ENCODE results near the gene MARCKSL1. TPM values are rescaled to one million over a fixed set of nuclear protein-coding genes. Genes with fewer than 3 reads are reported as not detected.

Gene MARCKSL1
- total RNA-seq, 1 donor from 2014 or later = 21.8 TPM

DNA sequence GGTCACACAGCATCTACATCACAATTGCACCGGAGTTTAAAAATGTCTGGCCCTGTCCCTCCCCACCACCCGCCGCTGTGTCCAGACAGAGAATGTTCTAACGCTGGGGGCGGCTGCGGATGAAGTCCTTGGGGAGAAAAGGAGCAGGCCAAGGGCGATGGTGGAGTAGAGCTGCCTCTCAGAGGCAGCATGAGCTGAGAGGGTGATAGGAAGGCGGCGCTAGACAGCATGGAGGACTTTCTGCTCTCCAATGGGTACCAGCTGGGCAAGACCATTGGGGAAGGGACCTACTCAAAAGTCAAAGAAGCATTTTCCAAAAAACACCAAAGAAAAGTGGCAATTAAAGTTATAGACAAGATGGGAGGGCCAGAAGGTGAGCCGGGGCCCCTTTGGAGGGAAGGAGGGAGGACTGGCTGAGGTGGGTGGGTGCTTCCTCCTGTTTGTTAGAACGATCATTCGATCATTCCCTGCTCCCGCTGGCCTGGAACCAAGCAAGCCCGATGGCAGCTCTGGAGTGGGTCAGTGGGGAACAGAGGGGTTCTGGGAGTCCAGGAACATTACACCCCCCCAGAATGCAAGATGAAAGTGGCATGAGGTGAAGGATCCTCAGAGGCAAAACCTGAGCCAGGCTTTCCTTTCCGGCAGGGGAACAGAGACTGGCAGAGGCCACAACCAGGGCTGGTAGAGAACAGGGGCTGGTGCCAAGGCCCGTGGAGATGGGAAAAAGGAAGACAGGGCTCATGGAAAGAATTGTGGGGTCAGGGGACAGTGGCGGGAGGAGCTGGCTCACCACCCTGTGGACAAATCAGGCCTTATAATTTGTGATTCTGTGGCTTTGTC lies 26.7 kb upstream of the MARCKSL1 start, which contains the start of the genes FAM229A and TSSK3:
Gene FAM229A, minus strand, starts transcription at position 12 of the 840 bp plus-strand sequence. CDS start 394 bp downstream, outside the sequence.
Gene TSSK3, plus strand, starts transcription at position 66 of the 840 bp plus-strand sequence. Its CDS starts 163 bp downstream, at position 229.
- no peak for DNase-seq (ENCODE audit: low spot score in 2 of 2)
- Histone ChIP-seq H3K27ac (peak within 1 kb of the TSS in 1 of 2 donors; percentile 56), H3K4me1 (peaks cover 0 to 10% of the 10 kb centered on the region in 2 donors), H3K36me3 (peaks cover 25 to 39% of the 10 kb centered on the region in 2 donors), H3K27me3 (no peaks in the 10 kb centered on the region), H3K4me3 (peak within 1 kb of the TSS; percentile 48 to 68), H3K9me3 (no peaks in the 10 kb centered on the region)
- intact Hi-C loops (cut with DNase I) = no loop called here
- TF ChIP-seq, protein P1, sequence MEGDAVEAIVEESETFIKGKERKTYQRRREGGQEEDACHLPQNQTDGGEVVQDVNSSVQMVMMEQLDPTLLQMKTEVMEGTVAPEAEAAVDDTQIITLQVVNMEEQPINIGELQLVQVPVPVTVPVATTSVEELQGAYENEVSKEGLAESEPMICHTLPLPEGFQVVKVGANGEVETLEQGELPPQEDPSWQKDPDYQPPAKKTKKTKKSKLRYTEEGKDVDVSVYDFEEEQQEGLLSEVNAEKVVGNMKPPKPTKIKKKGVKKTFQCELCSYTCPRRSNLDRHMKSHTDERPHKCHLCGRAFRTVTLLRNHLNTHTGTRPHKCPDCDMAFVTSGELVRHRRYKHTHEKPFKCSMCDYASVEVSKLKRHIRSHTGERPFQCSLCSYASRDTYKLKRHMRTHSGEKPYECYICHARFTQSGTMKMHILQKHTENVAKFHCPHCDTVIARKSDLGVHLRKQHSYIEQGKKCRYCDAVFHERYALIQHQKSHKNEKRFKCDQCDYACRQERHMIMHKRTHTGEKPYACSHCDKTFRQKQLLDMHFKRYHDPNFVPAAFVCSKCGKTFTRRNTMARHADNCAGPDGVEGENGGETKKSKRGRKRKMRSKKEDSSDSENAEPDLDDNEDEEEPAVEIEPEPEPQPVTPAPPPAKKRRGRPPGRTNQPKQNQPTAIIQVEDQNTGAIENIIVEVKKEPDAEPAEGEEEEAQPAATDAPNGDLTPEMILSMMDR (IDR thresholded peaks at IDR 0.05) = no peak

DNA sequence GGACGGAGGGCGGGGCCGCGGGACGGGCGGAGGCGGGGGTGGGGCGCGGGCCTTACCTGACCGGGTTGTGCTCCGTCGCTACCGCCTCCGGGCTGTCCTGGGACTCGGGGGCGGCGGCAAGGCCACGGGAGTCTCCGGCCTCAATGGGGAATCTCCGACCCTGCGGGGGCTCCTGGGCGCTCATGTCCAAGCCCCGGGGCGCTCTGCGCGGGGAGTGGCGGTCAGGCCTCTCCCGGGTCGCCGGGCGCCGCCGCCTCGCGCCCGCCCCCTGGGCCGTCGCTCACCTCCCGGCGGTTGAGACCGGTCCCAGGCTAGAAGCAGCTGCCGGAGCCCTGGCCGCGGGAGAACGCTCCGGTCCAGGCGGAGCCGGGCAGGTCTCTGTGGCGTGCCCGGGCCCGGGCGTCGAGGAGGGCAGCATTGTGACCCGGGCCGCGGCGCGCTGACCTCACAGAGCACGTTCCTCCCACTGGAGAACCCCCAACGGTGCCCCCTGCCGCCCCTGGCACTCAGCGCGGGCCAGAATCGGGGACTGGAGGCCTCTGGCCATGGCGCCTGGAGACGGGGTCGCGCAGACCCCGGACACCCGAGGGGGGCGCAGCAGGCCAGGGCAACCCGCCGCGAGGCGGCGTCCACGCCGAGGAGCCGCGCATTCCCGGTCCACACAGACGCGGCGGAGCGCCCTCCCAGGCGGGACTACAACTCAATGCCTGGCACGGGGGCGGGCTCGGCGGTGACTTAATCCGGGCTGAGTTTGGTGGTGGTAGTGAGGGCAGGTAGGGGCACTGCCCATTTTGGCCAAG lies 25.8 kb upstream of the MARCKSL1 start:
- peak in 1 of 2 donors; percentile 82 for DNase-seq (ENCODE audit: low spot score in 2 of 2)
- H3K36me3 ChIP-seq = peaks cover 17 to 31% of the 10 kb centered on the region in 2 donors
- peak overlapping the region in 1 of 2 donors; percentile 56 for H3K27ac ChIP-seq
- H3K4me3 ChIP-seq = peak overlapping the region; percentile 48 to 68
- no peaks in the 10 kb centered on the region for H3K9me3 ChIP-seq
- TF ChIP-seq, protein P1 (IDR thresholded peaks at IDR 0.05) = peak; percentile 28 to 58 (median 39)
- no peaks in the 10 kb centered on the region for H3K27me3 ChIP-seq
- intact Hi-C loops (cut with DNase I) = no loop called here
- peaks cover 0 to 10% of the 10 kb centered on the region in 2 donors for H3K4me1 ChIP-seq

DNA sequence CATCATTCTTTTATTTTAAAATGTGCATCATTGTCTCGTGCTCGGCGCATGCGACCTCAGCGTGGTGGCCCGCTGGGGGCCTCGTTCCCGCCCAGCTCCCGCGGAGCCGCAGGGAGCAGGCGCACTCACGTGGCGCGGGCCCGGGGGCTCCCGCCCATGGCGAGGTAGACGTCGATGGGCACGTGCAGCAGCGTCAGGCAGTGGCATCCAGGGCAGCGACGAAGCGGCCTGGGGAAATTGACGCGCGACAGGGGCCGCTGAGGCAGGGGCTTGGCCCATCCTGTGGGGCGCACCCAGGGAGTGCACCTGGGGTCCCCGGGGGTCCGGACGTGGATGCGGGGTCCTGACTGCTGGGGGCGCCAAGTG lies 25.3 kb upstream of the MARCKSL1 start:
- intact Hi-C loops (cut with DNase I) = no loop called here
- H3K4me3 ChIP-seq = peak overlapping the region in 1 of 2 donors; percentile 68

DNA sequence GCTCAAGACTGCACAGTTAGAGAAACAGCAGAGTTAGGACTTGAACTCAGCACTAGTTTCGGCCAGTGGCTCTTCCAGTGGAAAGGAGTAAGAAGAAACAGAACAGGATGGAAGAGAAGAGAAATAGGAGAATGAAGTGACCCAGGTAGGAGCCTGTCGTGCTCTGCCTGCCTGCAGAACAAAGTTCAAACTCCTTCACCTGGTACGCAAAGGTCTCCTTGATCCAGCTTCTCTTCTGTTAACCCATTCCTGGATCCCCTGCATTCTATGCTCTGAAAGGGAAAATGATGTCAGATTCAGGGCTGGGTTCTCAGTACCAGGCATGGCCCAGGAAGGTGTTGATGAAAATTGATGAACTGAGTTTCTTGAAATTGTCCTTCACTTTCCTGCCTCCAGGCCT lies 22.4 kb upstream of the MARCKSL1 start:
- no peaks in the 10 kb centered on the region for H3K27me3 ChIP-seq
- peaks cover 0 to 18% of the 10 kb centered on the region in 2 donors for H3K4me1 ChIP-seq
- TF ChIP-seq, protein P1 (IDR thresholded peaks at IDR 0.05) = no peak
- peaks cover 0 to 4% of the 10 kb centered on the region in 2 donors for H3K36me3 ChIP-seq
- H3K9me3 ChIP-seq = no peaks in the 10 kb centered on the region
- intact Hi-C loops (cut with DNase I) = no loop called here
- H3K4me3 ChIP-seq = no peak overlapping the region
- DNase-seq (ENCODE audit: low spot score in 2 of 2) = no peak
- H3K27ac ChIP-seq = no peak overlapping the region

More for the DNA sequence above, 25.3 kb upstream of the MARCKSL1 start:
- Histone ChIP-seq H3K4me1 (peaks cover 0 to 10% of the 10 kb centered on the region in 2 donors), H3K9me3 (no peaks in the 10 kb centered on the region), H3K27me3 (no peaks in the 10 kb centered on the region), H3K36me3 (peaks cover 11 to 25% of the 10 kb centered on the region in 2 donors), H3K27ac (no peak overlapping the region)
- TF ChIP-seq, protein P1 (IDR thresholded peaks at IDR 0.05) = no peak
- DNase-seq (ENCODE audit: low spot score in 2 of 2) = no peak

DNA sequence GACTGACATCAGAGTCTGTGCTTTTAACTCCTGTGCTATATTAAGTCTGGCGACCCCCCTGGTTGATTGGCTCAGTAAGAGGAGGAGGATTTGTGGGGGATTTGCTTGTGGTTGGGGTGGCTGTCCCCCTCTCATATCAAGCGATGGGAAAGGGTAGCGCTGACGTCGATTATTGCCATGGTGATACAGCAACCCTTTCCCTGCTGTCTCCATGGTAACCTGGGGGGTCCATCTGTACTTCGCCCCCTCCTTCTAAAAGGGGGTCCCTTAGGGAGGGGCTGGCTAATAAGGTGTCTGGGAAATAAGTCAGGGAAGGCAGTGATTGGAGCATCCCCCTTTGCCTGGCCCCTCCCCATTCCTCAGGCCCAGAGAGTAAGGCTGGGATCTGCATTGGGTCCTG lies 21.6 kb upstream of the MARCKSL1 start:
- H3K9me3 ChIP-seq = no peaks in the 10 kb centered on the region
- TF ChIP-seq, protein P1 (IDR thresholded peaks at IDR 0.05) = no peak
- intact Hi-C loops (cut with DNase I) = no loop called here
- DNase-seq (ENCODE audit: low spot score in 2 of 2) = no peak
- peaks cover 0 to 4% of the 10 kb centered on the region in 2 donors for H3K36me3 ChIP-seq
- H3K4me3 ChIP-seq = no peak overlapping the region
- peaks cover 6 to 26% of the 10 kb centered on the region in 2 donors for H3K4me1 ChIP-seq
- no peaks in the 10 kb centered on the region for H3K27me3 ChIP-seq
- no peak overlapping the region for H3K27ac ChIP-seq
